Epithelial cell of proximal tubule (primary cell): ENCODE data around the gene STIL. TPM values are rescaled to one million over a fixed set of nuclear protein-coding genes. Genes with fewer than 3 reads are reported as not detected.
"Not testable (repeated sequence)": the region's sequence is repeated elsewhere in the genome, so short reads cannot be mapped to it uniquely, and the experiment has no call there.

ENCODE experiments used
- DNase-seq: peaks from one replicate; pipeline ENCODE4 v3.0.0-alpha.2; 2011; ENCODE audit warnings: low read depth
- H3K4me3 ChIP-seq: 2 replicates; pipeline ENCODE4 v1.5.1; 2011; ENCODE audit warnings: low read depth, mild to moderate bottlenecking, low read length
- CTCF ChIP-seq: conservative IDR thresholded peaks from 2 replicates; pipeline ENCODE4 v1.5.1; 2012; ENCODE audit warnings: low read depth, mild to moderate bottlenecking, low read length
- total RNA-seq: library from RNA; depleted of rRNA; stranded (reverse); fragments of >200 nt; gene quantifications from 2 replicates; pipeline ENCODE4 v1.2.3, GENCODE V29; 2015

Gene STIL
- total RNA-seq, 1 donor from 2014 or later = 17.3 TPM

- no peak for TF ChIP-seq CTCF
Measured at GRCh38 chr1:47323599-47324031, 9.7 kb upstream of the STIL start.

GRCh38 chr1:47319968-47320367 lies 6.0 kb upstream of the STIL start:
- not testable (repeated sequence) for H3K4me3 ChIP-seq, DNase-seq

More at GRCh38 chr1:47323599-47324031, 9.7 kb upstream of the STIL start:
- DNase-seq = no peak
- H3K4me3 ChIP-seq = no peak overlapping the region

GRCh38 chr1:47317841-47318240 lies 3.9 kb upstream of the STIL start:
- no peak for TF ChIP-seq CTCF
- DNase-seq = no peak
- H3K4me3 ChIP-seq = no peak overlapping the region

GRCh38 chr1:47309427-47309826 lies 4.5 kb downstream of the STIL start:
- no peak for TF ChIP-seq CTCF
- DNase-seq = no peak
- no peak overlapping the region for H3K4me3 ChIP-seq

GRCh38 chr1:47302472-47302871 lies 11.5 kb downstream of the STIL start:
- DNase-seq = no peak
- H3K4me3 ChIP-seq = no peak overlapping the region
- TF ChIP-seq CTCF = no peak

- no peak for DNase-seq
- no peak overlapping the region for H3K4me3 ChIP-seq
- no peak for TF ChIP-seq CTCF
Measured at GRCh38 chr1:47298025-47298699, 15.8 kb downstream of the STIL start.

GRCh38 chr1:47295579-47295978 lies 18.4 kb downstream of the STIL start:
- no peak for TF ChIP-seq CTCF
- no peak overlapping the region for H3K4me3 ChIP-seq
- no peak for DNase-seq

- DNase-seq, H3K4me3 ChIP-seq: not testable (repeated sequence)
Measured at GRCh38 chr1:47294863-47295262, 19.1 kb downstream of the STIL start.

GRCh38 chr1:47288116-47288515 lies 25.8 kb downstream of the STIL start:
- not testable (repeated sequence) for DNase-seq, H3K4me3 ChIP-seq
